Loucy (cell line): Measurements from ENCODE around the gene AGBL4.

Experiments
- EZH2phosphoT487 ChIP-seq: fragments of 200-600 bp; IDR thresholded peaks from 2 replicates; pipeline ENCODE4 v1.6.1; 2018; ENCODE audit warnings: antibody characterized with exemption, mild to moderate bottlenecking, moderate library complexity, borderline replicate concordance
- TF ChIP-seq, protein P1 (sequence below): fragments of 200-600 bp; sonication (generic); conservative IDR thresholded peaks from 2 replicates; pipeline ENCODE4 v1.5.1; 2014; ENCODE audit warnings: mild to moderate bottlenecking, antibody characterized with exemption, low read length

DNA sequence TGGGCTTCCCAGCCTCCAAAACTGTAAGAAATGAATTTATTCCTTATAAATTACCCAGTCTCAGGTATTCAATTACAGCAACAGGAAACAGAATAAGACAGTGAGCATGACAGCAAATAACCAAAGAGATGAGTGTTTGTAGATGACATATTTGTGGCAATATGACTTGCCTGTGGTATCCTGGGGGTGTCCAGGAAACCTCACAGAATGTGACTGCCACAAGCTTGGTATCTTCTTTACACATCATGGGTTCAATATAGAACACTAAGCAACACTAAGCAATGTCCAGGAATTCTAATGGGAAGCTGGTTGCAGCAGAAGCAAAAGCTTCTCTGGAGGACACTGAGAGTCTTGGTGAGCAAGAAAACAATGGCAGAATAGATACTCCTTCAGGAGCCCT is 1010.7 kb downstream of the AGBL4 start:
- TF ChIP-seq, protein P1, sequence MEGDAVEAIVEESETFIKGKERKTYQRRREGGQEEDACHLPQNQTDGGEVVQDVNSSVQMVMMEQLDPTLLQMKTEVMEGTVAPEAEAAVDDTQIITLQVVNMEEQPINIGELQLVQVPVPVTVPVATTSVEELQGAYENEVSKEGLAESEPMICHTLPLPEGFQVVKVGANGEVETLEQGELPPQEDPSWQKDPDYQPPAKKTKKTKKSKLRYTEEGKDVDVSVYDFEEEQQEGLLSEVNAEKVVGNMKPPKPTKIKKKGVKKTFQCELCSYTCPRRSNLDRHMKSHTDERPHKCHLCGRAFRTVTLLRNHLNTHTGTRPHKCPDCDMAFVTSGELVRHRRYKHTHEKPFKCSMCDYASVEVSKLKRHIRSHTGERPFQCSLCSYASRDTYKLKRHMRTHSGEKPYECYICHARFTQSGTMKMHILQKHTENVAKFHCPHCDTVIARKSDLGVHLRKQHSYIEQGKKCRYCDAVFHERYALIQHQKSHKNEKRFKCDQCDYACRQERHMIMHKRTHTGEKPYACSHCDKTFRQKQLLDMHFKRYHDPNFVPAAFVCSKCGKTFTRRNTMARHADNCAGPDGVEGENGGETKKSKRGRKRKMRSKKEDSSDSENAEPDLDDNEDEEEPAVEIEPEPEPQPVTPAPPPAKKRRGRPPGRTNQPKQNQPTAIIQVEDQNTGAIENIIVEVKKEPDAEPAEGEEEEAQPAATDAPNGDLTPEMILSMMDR: no peak
- TF ChIP-seq EZH2phosphoT487: no peak
